ENCODE data around the gene ATP6V0D1.
A peak's percentile ranks its signal among the peaks of the same experiment; 100 is the strongest.

The ATP6V0D1 gene

DNA sequence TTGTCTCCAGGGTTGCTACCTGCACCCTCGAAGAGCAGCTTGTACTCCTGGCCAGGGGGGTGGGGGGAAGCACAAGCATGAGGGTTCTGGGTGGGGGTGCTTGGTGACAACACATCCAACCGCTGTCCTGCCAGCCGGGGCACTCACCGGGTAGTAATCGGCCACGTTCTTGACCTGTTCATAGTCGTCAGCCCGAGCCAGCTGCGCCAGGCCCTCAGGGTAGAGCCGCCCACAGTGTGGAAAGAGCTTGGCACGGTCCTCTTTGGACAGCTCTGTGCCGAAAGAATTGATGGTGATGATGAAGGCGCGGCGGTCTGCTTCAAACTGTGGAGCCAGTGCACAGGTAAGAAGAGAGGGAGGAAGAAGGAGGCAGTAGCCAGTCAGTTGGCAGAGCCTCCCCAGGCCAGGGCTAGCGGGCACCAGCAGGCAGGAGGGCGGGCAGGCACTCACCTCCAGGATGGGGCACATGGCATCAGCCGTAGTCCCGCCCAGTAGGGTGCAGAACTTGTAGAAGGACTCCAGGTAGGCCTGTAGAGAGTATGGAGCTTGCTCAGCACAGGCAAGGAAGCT is 42.0 kb downstream of the ATP6V0D1 start:
- no peak overlapping the region for H3K27ac ChIP-seq (ENCODE audit: low read length)
- no peak overlapping the region for H3K4me3 ChIP-seq (ENCODE audit: low read length)

GRCh38 chr16:67438098-67438791 is 42.7 kb downstream of the ATP6V0D1 start:
- Histone ChIP-seq H3K9ac (ENCODE audit: low read depth, low read length) (no peak overlapping the region), H3K27ac (ENCODE audit: low read length) (no peak overlapping the region), H3K4me1 (ENCODE audit: insufficient read depth, low read length) (peaks cover 3% of the 10 kb centered on the region; the same call in 1 of the 2 replicates), H3K36me3 (ENCODE audit: insufficient read depth, low read depth, low read length) (peaks cover 20% of the 10 kb centered on the region), H3K27me3 (ENCODE audit: insufficient read depth, low read length) (no peaks in the 10 kb centered on the region), H3K9me3 (ENCODE audit: insufficient read depth, low read depth, low read length) (no peaks in the 10 kb centered on the region), H3K4me3 (ENCODE audit: low read length) (no peak overlapping the region)

More for the DNA sequence above, 42.0 kb downstream of the ATP6V0D1 start:
- H3K36me3 ChIP-seq (ENCODE audit: insufficient read depth, low read depth, low read length), result peaks cover 20% of the 10 kb centered on the region
- no peak overlapping the region for H3K9ac ChIP-seq (ENCODE audit: low read depth, low read length)
- no peaks in the 10 kb centered on the region for H3K27me3 ChIP-seq (ENCODE audit: insufficient read depth, low read length)
- H3K4me1 ChIP-seq (ENCODE audit: insufficient read depth, low read length), result no peaks in the 10 kb centered on the region
- no peaks in the 10 kb centered on the region for H3K9me3 ChIP-seq (ENCODE audit: insufficient read depth, low read depth, low read length)

GRCh38 chr16:67437513-67437912 is 43.4 kb downstream of the ATP6V0D1 start:
- Histone ChIP-seq H3K4me3 (ENCODE audit: low read length) (no peak overlapping the region), H3K27me3 (ENCODE audit: insufficient read depth, low read length) (no peaks in the 10 kb centered on the region), H3K9me3 (ENCODE audit: insufficient read depth, low read depth, low read length) (no peaks in the 10 kb centered on the region), H3K36me3 (ENCODE audit: insufficient read depth, low read depth, low read length) (peaks cover 20% of the 10 kb centered on the region), H3K4me1 (ENCODE audit: insufficient read depth, low read length) (peaks cover 10% of the 10 kb centered on the region; the same call in 1 of the 2 replicates), H3K27ac (ENCODE audit: low read length) (no peak overlapping the region), H3K9ac (ENCODE audit: low read depth, low read length) (no peak overlapping the region)

DNA sequence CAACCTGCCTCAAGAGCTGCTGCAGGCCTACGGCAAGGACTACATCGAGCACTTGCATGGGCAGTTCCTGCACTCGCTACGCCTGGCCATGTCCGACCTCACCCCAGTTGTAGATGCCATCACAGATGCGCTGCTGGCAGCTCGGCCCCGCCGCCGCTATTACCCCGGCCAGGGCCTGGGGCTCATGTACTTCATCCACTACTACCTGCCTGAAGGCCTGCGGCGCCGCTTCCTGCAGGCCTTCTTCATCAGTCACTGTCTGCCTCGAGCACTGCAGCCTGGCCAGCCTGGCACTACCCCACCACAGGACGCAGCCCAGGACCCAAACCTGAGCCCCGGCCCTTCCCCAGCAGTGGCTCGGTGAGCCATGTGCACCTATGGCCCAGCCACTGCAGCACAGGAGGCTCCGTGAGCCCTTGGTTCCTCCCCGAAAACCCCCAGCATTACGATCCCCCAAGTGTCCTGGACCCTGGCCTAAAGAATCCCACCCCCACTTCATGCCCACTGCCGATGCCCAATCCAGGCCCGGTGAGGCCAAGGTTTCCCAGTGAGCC is 44.2 kb downstream of the ATP6V0D1 start:
- no peak overlapping the region for H3K9ac ChIP-seq (ENCODE audit: low read depth, low read length)

DNA sequence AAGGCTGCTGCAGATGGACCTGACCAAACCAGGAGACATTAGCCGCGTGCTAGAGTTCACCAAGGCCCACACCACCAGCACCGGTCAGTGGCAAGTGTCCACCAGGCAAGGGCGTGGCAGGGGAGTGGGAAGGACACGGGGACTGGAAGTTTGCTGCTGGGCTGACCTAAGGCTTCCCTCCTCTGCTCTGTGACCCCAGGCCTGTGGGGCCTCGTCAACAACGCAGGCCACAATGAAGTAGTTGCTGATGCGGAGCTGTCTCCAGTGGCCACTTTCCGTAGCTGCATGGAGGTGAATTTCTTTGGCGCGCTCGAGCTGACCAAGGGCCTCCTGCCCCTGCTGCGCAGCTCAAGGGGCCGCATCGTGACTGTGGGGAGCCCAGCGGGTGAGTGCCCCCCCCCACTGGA is 45.2 kb downstream of the ATP6V0D1 start:
- no peaks in the 10 kb centered on the region for H3K9me3 ChIP-seq (ENCODE audit: insufficient read depth, low read depth, low read length)
- peaks cover 20% of the 10 kb centered on the region for H3K36me3 ChIP-seq (ENCODE audit: insufficient read depth, low read depth, low read length)
- no peak overlapping the region for H3K9ac ChIP-seq (ENCODE audit: low read depth, low read length)
- H3K27me3 ChIP-seq (ENCODE audit: insufficient read depth, low read length), result peaks cover 6% of the 10 kb centered on the region; the same call in 1 of the 2 replicates
- H3K4me3 ChIP-seq (ENCODE audit: low read length), result no peak overlapping the region
- peaks cover 13% of the 10 kb centered on the region; the same call in 1 of the 2 replicates for H3K4me1 ChIP-seq (ENCODE audit: insufficient read depth, low read length)
- no peak overlapping the region for H3K27ac ChIP-seq (ENCODE audit: low read length)

More for the DNA sequence above, 44.2 kb downstream of the ATP6V0D1 start:
- Histone ChIP-seq H3K36me3 (ENCODE audit: insufficient read depth, low read depth, low read length) (peaks cover 20% of the 10 kb centered on the region), H3K4me3 (ENCODE audit: low read length) (no peak overlapping the region), H3K27ac (ENCODE audit: low read length) (no peak overlapping the region), H3K9me3 (ENCODE audit: insufficient read depth, low read depth, low read length) (no peaks in the 10 kb centered on the region), H3K4me1 (ENCODE audit: insufficient read depth, low read length) (peaks cover 13% of the 10 kb centered on the region; the same call in 1 of the 2 replicates), H3K27me3 (ENCODE audit: insufficient read depth, low read length) (0 out of 2 replicates have a peak, but pooled peaks cover 2% of the 10 kb centered on the region)

DNA sequence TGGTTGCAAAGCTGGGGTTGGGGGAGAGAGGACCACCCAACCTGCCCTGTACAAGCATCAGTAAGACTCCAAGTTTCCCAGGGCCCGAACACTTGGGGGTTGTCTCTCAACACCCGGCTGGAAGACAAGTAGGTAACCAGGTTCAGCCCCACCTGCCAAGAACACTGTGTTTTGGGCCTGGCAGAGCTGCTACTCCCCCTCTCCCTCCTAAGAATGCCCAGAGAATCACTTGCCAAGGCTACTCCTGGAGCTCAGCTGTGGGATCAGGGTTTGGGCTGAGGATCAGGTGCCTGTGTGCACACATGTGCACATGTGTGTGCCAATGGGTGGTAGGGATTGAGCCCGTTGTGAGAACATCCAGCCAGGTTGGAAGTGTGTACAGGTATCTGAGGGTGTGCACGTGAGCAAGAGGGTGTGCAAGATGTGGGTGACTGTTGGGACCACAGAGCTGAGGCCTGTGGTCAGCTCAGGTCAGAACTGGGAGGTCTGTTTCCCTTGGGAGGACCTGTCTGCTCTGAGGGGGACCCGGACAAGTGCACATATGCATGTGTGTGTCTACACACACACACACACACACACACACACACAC is 47.7 kb downstream of the ATP6V0D1 start:
- H3K27ac ChIP-seq (ENCODE audit: low read length), result no peak overlapping the region

DNA sequence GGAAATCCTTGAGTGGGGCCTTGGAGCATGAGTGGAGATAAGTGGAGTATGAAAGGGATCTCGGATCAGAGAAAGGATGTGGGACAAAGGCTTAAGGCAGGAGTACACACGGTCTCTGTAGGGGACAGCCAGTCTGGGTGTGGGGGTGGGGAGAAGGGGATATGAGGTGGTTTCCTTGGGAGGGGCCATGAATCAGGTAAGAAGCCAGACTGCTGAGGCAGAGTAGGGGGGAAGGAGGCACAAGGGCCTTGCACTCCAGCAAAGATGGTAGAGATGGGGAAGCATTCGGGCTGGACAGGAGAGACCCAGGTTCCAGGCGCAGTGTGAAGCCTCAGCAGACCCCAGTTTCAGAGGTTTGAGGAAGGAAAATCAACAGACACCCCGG is 48.5 kb downstream of the ATP6V0D1 start:
- peak overlapping the region; percentile 73; the same call in 1 of the 2 replicates for H3K9ac ChIP-seq (ENCODE audit: low read depth, low read length)
- no peaks in the 10 kb centered on the region for H3K9me3 ChIP-seq (ENCODE audit: insufficient read depth, low read depth, low read length)
- peaks cover 31% of the 10 kb centered on the region for H3K27me3 ChIP-seq (ENCODE audit: insufficient read depth, low read length)
- peaks cover 8% of the 10 kb centered on the region for H3K36me3 ChIP-seq (ENCODE audit: insufficient read depth, low read depth, low read length)
- H3K4me3 ChIP-seq (ENCODE audit: low read length), result peak overlapping the region; percentile 89; the same call in 1 of the 2 replicates
- H3K27ac ChIP-seq (ENCODE audit: low read length), result no peak overlapping the region
- H3K4me1 ChIP-seq (ENCODE audit: insufficient read depth, low read length), result peaks cover 22% of the 10 kb centered on the region; the same call in 1 of the 2 replicates

More for the DNA sequence above, 47.7 kb downstream of the ATP6V0D1 start:
- Histone ChIP-seq H3K9ac (ENCODE audit: low read depth, low read length) (peak overlapping the region; percentile 73), H3K36me3 (ENCODE audit: insufficient read depth, low read depth, low read length) (peaks cover 15% of the 10 kb centered on the region), H3K9me3 (ENCODE audit: insufficient read depth, low read depth, low read length) (no peaks in the 10 kb centered on the region), H3K4me1 (ENCODE audit: insufficient read depth, low read length) (peaks cover 19% of the 10 kb centered on the region; the same call in 1 of the 2 replicates), H3K4me3 (ENCODE audit: low read length) (peak overlapping the region; percentile 89; the same call in 1 of the 2 replicates), H3K27me3 (ENCODE audit: insufficient read depth, low read length) (peaks cover 30% of the 10 kb centered on the region)

- Histone ChIP-seq H3K4me3 (ENCODE audit: low read length) (peak overlapping the region; percentile 89), H3K27ac (ENCODE audit: low read length) (no peak overlapping the region), H3K27me3 (ENCODE audit: insufficient read depth, low read length) (peaks cover 31% of the 10 kb centered on the region), H3K36me3 (ENCODE audit: insufficient read depth, low read depth, low read length) (peaks cover 2% of the 10 kb centered on the region; the same call in 1 of the 2 replicates), H3K9me3 (ENCODE audit: insufficient read depth, low read depth, low read length) (no peaks in the 10 kb centered on the region), H3K4me1 (ENCODE audit: insufficient read depth, low read length) (peaks cover 22% of the 10 kb centered on the region; the same call in 1 of the 2 replicates), H3K9ac (ENCODE audit: low read depth, low read length) (peak overlapping the region; percentile 73; the same call in 1 of the 2 replicates)
These were observed 49.0 kb downstream of the ATP6V0D1 start for GRCh38 chr16:67431775-67432505.

GRCh38 chr16:67430977-67431774 is 49.8 kb downstream of the ATP6V0D1 start, which contains the start of gene HSD11B2:
TSS of gene HSD11B2 (plus strand) at chr16:67431121. CDS start at chr16:67431249, 128 bp downstream.
- H3K4me1 ChIP-seq (ENCODE audit: insufficient read depth, low read length), result peaks cover 22% of the 10 kb centered on the region; the same call in 1 of the 2 replicates
- peaks cover 31% of the 10 kb centered on the region for H3K27me3 ChIP-seq (ENCODE audit: insufficient read depth, low read length)
- peak within 1 kb of the TSS; percentile 89 for H3K4me3 ChIP-seq (ENCODE audit: low read length)
- no peak within 1 kb of the TSS for H3K27ac ChIP-seq (ENCODE audit: low read length)
- H3K9me3 ChIP-seq (ENCODE audit: insufficient read depth, low read depth, low read length), result no peaks in the 10 kb centered on the region
- no peaks in the 10 kb centered on the region for H3K36me3 ChIP-seq (ENCODE audit: insufficient read depth, low read depth, low read length)
- H3K9ac ChIP-seq (ENCODE audit: low read depth, low read length), result peak within 1 kb of the TSS; percentile 71; the same call in 1 of the 2 replicates

- Histone ChIP-seq H3K27me3 (ENCODE audit: insufficient read depth, low read length) (peaks cover 31% of the 10 kb centered on the region), H3K9ac (ENCODE audit: low read depth, low read length) (peak overlapping the region; percentile 71; the same call in 1 of the 2 replicates), H3K4me3 (ENCODE audit: low read length) (peak overlapping the region; percentile 70), H3K9me3 (ENCODE audit: insufficient read depth, low read depth, low read length) (no peaks in the 10 kb centered on the region), H3K36me3 (ENCODE audit: insufficient read depth, low read depth, low read length) (no peaks in the 10 kb centered on the region), H3K4me1 (ENCODE audit: insufficient read depth, low read length) (peaks cover 26% of the 10 kb centered on the region; the same call in 1 of the 2 replicates), H3K27ac (ENCODE audit: low read length) (no peak overlapping the region)
These were observed 50.4 kb downstream of the ATP6V0D1 start for GRCh38 chr16:67430504-67430976.

All from iPS-20b (cell line).